K562 (cell line): Measurements from ENCODE around the gene CARS2.

ENCODE experiments used
- YBX1 ChIP-seq: fragments of 450-650 bp; IDR thresholded peaks from 2 replicates; pipeline ENCODE4 v1.7.1; 2016; ENCODE audit warnings: mild to moderate bottlenecking
- TF ChIP-seq, protein P1 (sequence below), 3 experiments: IDR thresholded peaks in 2 of 3; conservative IDR thresholded peaks in 1 of 3; 2 replicates each; pipeline ENCODE4 v1.5.1; 2011 to 2012; ENCODE audit warnings: low read length in 3 of 3, mild to moderate bottlenecking in 3 of 3, control low read depth in 2 of 3, improper control_type of control experiment in 1 of 3, inconsistent platforms in 1 of 3, low read depth in 1 of 3, mixed read lengths in 1 of 3, moderate library complexity in 1 of 3; ENCODE audit not compliant: insufficient read depth in 2 of 3

DNA sequence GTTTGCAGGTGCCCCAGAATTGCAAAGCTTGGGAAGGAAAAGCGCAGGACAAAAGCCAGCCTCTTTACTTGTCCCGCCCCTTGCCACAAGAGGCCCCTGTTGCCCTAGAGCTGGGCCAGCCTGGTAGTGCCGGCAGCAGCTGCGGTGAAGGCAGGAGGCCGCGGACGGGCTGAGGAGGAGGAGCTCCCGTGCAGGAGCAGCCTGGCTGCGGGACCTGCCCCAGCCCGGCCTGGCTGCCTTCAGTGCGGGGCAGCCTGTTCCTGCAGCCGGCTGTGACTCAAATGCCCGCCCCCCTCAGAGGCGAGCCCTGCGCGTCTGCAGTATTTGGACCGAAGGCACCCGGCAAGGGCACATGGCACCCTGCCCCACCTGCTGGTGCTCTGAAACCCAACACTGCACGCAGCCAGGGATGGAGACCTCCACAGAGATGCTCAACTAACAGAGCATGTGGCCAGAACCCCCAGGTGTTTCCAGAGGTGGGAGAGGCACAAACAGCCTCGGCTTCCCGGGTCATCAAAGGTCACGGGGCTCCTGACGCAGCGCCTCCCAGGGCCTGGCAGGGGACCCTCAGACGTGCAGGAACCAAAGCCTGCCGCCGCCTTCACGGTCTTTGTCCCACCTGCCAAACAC, 60.9 kb downstream of the CARS2 start:
- TF ChIP-seq YBX1 = no peak
- TF ChIP-seq, protein P1, sequence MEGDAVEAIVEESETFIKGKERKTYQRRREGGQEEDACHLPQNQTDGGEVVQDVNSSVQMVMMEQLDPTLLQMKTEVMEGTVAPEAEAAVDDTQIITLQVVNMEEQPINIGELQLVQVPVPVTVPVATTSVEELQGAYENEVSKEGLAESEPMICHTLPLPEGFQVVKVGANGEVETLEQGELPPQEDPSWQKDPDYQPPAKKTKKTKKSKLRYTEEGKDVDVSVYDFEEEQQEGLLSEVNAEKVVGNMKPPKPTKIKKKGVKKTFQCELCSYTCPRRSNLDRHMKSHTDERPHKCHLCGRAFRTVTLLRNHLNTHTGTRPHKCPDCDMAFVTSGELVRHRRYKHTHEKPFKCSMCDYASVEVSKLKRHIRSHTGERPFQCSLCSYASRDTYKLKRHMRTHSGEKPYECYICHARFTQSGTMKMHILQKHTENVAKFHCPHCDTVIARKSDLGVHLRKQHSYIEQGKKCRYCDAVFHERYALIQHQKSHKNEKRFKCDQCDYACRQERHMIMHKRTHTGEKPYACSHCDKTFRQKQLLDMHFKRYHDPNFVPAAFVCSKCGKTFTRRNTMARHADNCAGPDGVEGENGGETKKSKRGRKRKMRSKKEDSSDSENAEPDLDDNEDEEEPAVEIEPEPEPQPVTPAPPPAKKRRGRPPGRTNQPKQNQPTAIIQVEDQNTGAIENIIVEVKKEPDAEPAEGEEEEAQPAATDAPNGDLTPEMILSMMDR (IDR thresholded peaks at IDR 0.05 in 2 of 3, conservative IDR thresholded peaks at IDR 0.05 in 1 of 3; ENCODE audit: insufficient read depth in 2 of 3, low read depth in 1 of 3, low read length in 3 of 3) = no peak
